Measurements from ENCODE around the gene DOCK1.

Gene DOCK1

DNA sequence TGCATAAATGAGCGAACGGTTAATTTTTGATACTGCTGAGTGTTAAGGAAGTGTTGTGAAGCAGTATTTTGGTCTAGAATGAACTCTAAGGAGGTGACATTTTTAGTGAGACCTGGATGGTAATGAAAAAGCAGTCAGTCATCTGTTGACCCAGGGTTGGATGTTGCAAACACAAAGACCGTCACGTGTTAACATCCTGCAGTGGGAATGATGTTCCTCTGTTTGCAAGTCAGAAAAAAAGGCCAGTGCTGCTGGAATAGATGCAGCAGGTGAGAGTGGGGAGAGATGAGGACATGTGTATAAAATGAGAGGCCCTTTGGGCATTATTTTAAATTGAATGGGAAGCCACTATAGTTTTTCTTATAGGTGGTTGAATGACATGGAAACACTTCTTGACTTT is 251.9 kb downstream of the DOCK1 start:
- H3K4ac ChIP-seq (ENCODE audit: low read depth in 1 of 2, low read length in 2 of 2) = no peak overlapping the region
- H2BK12ac ChIP-seq (ENCODE audit: low read length in 2 of 2) = no peak overlapping the region
- H2AK5ac ChIP-seq (ENCODE audit: low read length, severe bottlenecking) = no peak overlapping the region
- no peaks in the 10 kb centered on the region for H3K27me3 ChIP-seq (ENCODE audit: control insufficient read depth in 1 of 2, insufficient read depth in 1 of 2, low read length in 2 of 2)
- H3K9ac ChIP-seq (ENCODE audit: low read length) = no peak overlapping the region
- H4K8ac ChIP-seq (ENCODE audit: low read length) = no peak overlapping the region
- H3K14ac ChIP-seq (ENCODE audit: low read length in 2 of 2) = no peak overlapping the region
- no peak overlapping the region for H2BK120ac ChIP-seq (ENCODE audit: low read depth, low read length)
- DNase-seq = no peak
- H3K27ac ChIP-seq (ENCODE audit: low read length, poor library complexity, severe bottlenecking) = no peak overlapping the region
- H3K23ac ChIP-seq (ENCODE audit: low read length in 2 of 2) = no peak overlapping the region
- no peak overlapping the region for H3K4me2 ChIP-seq (ENCODE audit: low read length, poor library complexity, severe bottlenecking)
- no peak overlapping the region for H2BK5ac ChIP-seq (ENCODE audit: low read depth, low read length, poor library complexity, severe bottlenecking)
- H3K79me1 ChIP-seq (replicated peaks; ENCODE audit: low read length, poor library complexity, severe bottlenecking) = peaks cover 22% of the 10 kb centered on the region
- H3K18ac ChIP-seq (ENCODE audit: low read depth in 1 of 2, low read length in 2 of 2) = no peak overlapping the region
- no peak overlapping the region for H3K4me3 ChIP-seq (ENCODE audit: insufficient read depth in 1 of 2, low read depth in 1 of 2, low read length in 2 of 2)
- WGBS = 98% methylated on average over 4 of the region's 4 CpGs
- H2BK15ac ChIP-seq (ENCODE audit: low read depth, poor library complexity, severe bottlenecking) = no peak overlapping the region
- H2AFZ ChIP-seq (ENCODE audit: low read depth, low read length) = no peak overlapping the region
- peaks cover 3 to 8% of the 10 kb centered on the region in 2 experiments for H3K36me3 ChIP-seq (ENCODE audit: control insufficient read depth in 1 of 2, insufficient read depth in 2 of 2, low read depth in 1 of 2, low read length in 2 of 2)
- no peak overlapping the region for H4K91ac ChIP-seq (ENCODE audit: low read length)
- no peaks in the 10 kb centered on the region for H3K9me3 ChIP-seq (ENCODE audit: control insufficient read depth, low read length)
- peaks cover 5% of the 10 kb centered on the region for H3K4me1 ChIP-seq (ENCODE audit: control insufficient read depth, insufficient read depth, low read depth, low read length)

- no peak overlapping the region for H4K8ac ChIP-seq (ENCODE audit: low read length)
- no peak overlapping the region for H2AK5ac ChIP-seq (ENCODE audit: low read length, severe bottlenecking)
- no peak overlapping the region for H4K91ac ChIP-seq (ENCODE audit: low read length)
- H3K9ac ChIP-seq (ENCODE audit: low read length) = no peak overlapping the region
- DNase-seq = no peak
- no peak overlapping the region for H2BK12ac ChIP-seq (ENCODE audit: low read length in 2 of 2)
- H2BK15ac ChIP-seq (ENCODE audit: low read depth, poor library complexity, severe bottlenecking) = no peak overlapping the region
- H3K4ac ChIP-seq (ENCODE audit: low read depth in 1 of 2, low read length in 2 of 2) = no peak overlapping the region
- no peaks in the 10 kb centered on the region for H3K27me3 ChIP-seq (ENCODE audit: control insufficient read depth in 1 of 2, insufficient read depth in 1 of 2, low read length in 2 of 2)
- H3K18ac ChIP-seq (ENCODE audit: low read depth in 1 of 2, low read length in 2 of 2) = no peak overlapping the region
- peaks cover 5 to 8% of the 10 kb centered on the region in 2 experiments for H3K36me3 ChIP-seq (ENCODE audit: control insufficient read depth in 1 of 2, insufficient read depth in 2 of 2, low read depth in 1 of 2, low read length in 2 of 2)
- H3K4me2 ChIP-seq (ENCODE audit: low read length, poor library complexity, severe bottlenecking) = no peak overlapping the region
- no peaks in the 10 kb centered on the region for H3K9me3 ChIP-seq (ENCODE audit: control insufficient read depth, low read length)
- no peak overlapping the region for H2BK120ac ChIP-seq (ENCODE audit: low read depth, low read length)
- WGBS = 79% methylated on average over 2 of the region's 2 CpGs
- H3K4me1 ChIP-seq (ENCODE audit: control insufficient read depth, insufficient read depth, low read depth, low read length) = peaks cover 3% of the 10 kb centered on the region
- no peak overlapping the region for H3K23ac ChIP-seq (ENCODE audit: low read length in 2 of 2)
- no peak overlapping the region for H2AFZ ChIP-seq (ENCODE audit: low read depth, low read length)
- peaks cover 25% of the 10 kb centered on the region for H3K79me1 ChIP-seq (replicated peaks; ENCODE audit: low read length, poor library complexity, severe bottlenecking)
- H2BK5ac ChIP-seq (ENCODE audit: low read depth, low read length, poor library complexity, severe bottlenecking) = no peak overlapping the region
- H3K4me3 ChIP-seq (ENCODE audit: insufficient read depth in 1 of 2, low read depth in 1 of 2, low read length in 2 of 2) = no peak overlapping the region
- no peak overlapping the region for H3K14ac ChIP-seq (ENCODE audit: low read length in 2 of 2)
- no peak overlapping the region for H3K27ac ChIP-seq (ENCODE audit: low read length, poor library complexity, severe bottlenecking)
Observed at GRCh38 chr10:127157506-127158200, 252.4 kb downstream of the DOCK1 start.

DNA sequence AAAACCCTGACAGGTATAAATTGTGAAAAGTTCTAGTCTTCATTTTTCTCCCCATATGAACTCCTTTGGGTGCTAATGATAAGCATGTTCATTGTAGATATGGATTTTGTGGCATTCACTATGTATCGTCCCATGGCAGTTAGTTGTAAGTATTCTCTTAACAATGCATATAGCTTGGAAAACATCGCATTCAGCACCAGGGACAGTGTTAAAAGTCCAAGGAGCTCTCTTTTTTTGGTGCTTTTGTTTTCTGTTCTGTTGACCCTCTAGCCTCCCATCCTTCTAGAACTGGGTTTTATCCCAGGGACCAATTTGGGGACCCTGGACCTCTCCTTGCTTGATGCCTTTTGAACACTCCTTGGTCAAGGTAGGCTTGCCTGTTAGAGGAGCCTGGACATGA is 253.4 kb downstream of the DOCK1 start:
- H3K23ac ChIP-seq (ENCODE audit: low read length in 2 of 2) = no peak overlapping the region
- no peak overlapping the region for H2BK5ac ChIP-seq (ENCODE audit: low read depth, low read length, poor library complexity, severe bottlenecking)
- no peak overlapping the region for H4K8ac ChIP-seq (ENCODE audit: low read length)
- H3K4me3 ChIP-seq (ENCODE audit: insufficient read depth in 1 of 2, low read depth in 1 of 2, low read length in 2 of 2) = no peak overlapping the region
- H3K27me3 ChIP-seq (ENCODE audit: control insufficient read depth in 1 of 2, insufficient read depth in 1 of 2, low read length in 2 of 2) = no peaks in the 10 kb centered on the region
- peaks cover 3 to 10% of the 10 kb centered on the region in 2 experiments for H3K36me3 ChIP-seq (ENCODE audit: control insufficient read depth in 1 of 2, insufficient read depth in 2 of 2, low read depth in 1 of 2, low read length in 2 of 2)
- peaks cover 3% of the 10 kb centered on the region for H3K4me1 ChIP-seq (ENCODE audit: control insufficient read depth, insufficient read depth, low read depth, low read length)
- WGBS = 96% methylated on average over 2 of the region's 2 CpGs
- no peak overlapping the region for H2AFZ ChIP-seq (ENCODE audit: low read depth, low read length)
- no peak overlapping the region for H3K9ac ChIP-seq (ENCODE audit: low read length)
- peaks cover 29% of the 10 kb centered on the region for H3K79me1 ChIP-seq (replicated peaks; ENCODE audit: low read length, poor library complexity, severe bottlenecking)
- H2BK15ac ChIP-seq (ENCODE audit: low read depth, poor library complexity, severe bottlenecking) = no peak overlapping the region
- H4K91ac ChIP-seq (ENCODE audit: low read length) = no peak overlapping the region
- H2BK12ac ChIP-seq (ENCODE audit: low read length in 2 of 2) = no peak overlapping the region
- H3K14ac ChIP-seq (ENCODE audit: low read length in 2 of 2) = no peak overlapping the region
- no peak overlapping the region for H3K18ac ChIP-seq (ENCODE audit: low read depth in 1 of 2, low read length in 2 of 2)
- peak; percentile 16 for DNase-seq
- no peaks in the 10 kb centered on the region for H3K9me3 ChIP-seq (ENCODE audit: control insufficient read depth, low read length)
- H3K27ac ChIP-seq (ENCODE audit: low read length, poor library complexity, severe bottlenecking) = no peak overlapping the region
- H3K4ac ChIP-seq (ENCODE audit: low read depth in 1 of 2, low read length in 2 of 2) = no peak overlapping the region
- no peak overlapping the region for H2BK120ac ChIP-seq (ENCODE audit: low read depth, low read length)
- no peak overlapping the region for H3K4me2 ChIP-seq (ENCODE audit: low read length, poor library complexity, severe bottlenecking)
- no peak overlapping the region for H2AK5ac ChIP-seq (ENCODE audit: low read length, severe bottlenecking)

DNA sequence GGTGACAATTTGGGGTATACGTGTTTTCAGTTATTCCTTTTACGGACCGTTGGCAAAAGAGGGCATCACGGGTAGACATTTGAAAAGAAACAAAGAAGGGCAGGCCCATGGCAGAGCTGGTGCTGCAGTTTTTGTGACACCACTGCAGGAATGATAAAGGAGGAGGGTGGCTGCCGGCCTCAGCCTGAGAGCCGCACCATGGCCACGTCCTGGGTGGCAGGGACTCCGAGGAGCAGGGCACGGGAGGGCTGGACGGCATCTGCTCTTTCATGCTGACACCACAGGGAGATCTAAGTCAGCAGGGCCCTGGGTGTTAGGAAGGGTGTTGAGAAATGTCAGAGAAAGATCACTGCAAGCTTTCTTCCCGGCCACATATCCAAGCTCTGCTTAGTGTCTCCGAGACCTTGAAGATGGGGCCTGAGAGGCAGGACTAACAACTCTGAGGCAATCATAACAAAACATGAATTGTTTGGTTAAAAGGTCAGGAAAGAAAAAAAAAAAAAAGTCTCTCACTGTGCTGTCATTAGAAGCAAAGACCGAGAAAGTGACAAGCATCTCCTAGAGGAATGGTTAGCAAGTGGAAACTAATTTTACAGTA is 254.5 kb downstream of the DOCK1 start:
- peak; percentile 70 for DNase-seq
- no peak overlapping the region for H2AFZ ChIP-seq (ENCODE audit: low read depth, low read length)
- H3K4me3 ChIP-seq (ENCODE audit: insufficient read depth in 1 of 2, low read depth in 1 of 2, low read length in 2 of 2) = peak overlapping the region in 1 of 2 experiments; percentile 7
- no peak overlapping the region for H2AK5ac ChIP-seq (ENCODE audit: low read length, severe bottlenecking)
- 70% methylated on average over 12 of the region's 13 CpGs for WGBS
- no peak overlapping the region for H3K4me2 ChIP-seq (ENCODE audit: low read length, poor library complexity, severe bottlenecking)
- H3K27me3 ChIP-seq (ENCODE audit: control insufficient read depth in 1 of 2, insufficient read depth in 1 of 2, low read length in 2 of 2) = no peaks in the 10 kb centered on the region
- peak overlapping the region in 1 of 2 experiments; percentile 21 for H2BK12ac ChIP-seq (ENCODE audit: low read length in 2 of 2)
- H3K9me3 ChIP-seq (ENCODE audit: control insufficient read depth, low read length) = no peaks in the 10 kb centered on the region
- peaks cover 3% of the 10 kb centered on the region for H3K4me1 ChIP-seq (ENCODE audit: control insufficient read depth, insufficient read depth, low read depth, low read length)
- H3K9ac ChIP-seq (ENCODE audit: low read length) = no peak overlapping the region
- H2BK120ac ChIP-seq (ENCODE audit: low read depth, low read length) = no peak overlapping the region
- H3K14ac ChIP-seq (ENCODE audit: low read length in 2 of 2) = peak overlapping the region in 1 of 2 experiments; percentile 78
- no peak overlapping the region for H4K8ac ChIP-seq (ENCODE audit: low read length)
- peaks cover 3 to 10% of the 10 kb centered on the region in 2 experiments for H3K36me3 ChIP-seq (ENCODE audit: control insufficient read depth in 1 of 2, insufficient read depth in 2 of 2, low read depth in 1 of 2, low read length in 2 of 2)
- H2BK5ac ChIP-seq (ENCODE audit: low read depth, low read length, poor library complexity, severe bottlenecking) = no peak overlapping the region
- no peak overlapping the region for H3K27ac ChIP-seq (ENCODE audit: low read length, poor library complexity, severe bottlenecking)
- H2BK15ac ChIP-seq (ENCODE audit: low read depth, poor library complexity, severe bottlenecking) = peak overlapping the region; percentile 4
- peak overlapping the region in 1 of 2 experiments; percentile 46 for H3K18ac ChIP-seq (ENCODE audit: low read depth in 1 of 2, low read length in 2 of 2)
- H4K91ac ChIP-seq (ENCODE audit: low read length) = no peak overlapping the region
- no peak overlapping the region for H3K4ac ChIP-seq (ENCODE audit: low read depth in 1 of 2, low read length in 2 of 2)
- peaks cover 29% of the 10 kb centered on the region for H3K79me1 ChIP-seq (replicated peaks; ENCODE audit: low read length, poor library complexity, severe bottlenecking)
- no peak overlapping the region for H3K23ac ChIP-seq (ENCODE audit: low read length in 2 of 2)
